Measurements from ENCODE around the gene DIDO1. TPM values are rescaled to one million over a fixed set of nuclear protein-coding genes. Genes with fewer than 3 reads are reported as not detected.

The DIDO1 gene
- polyA plus RNA-seq, 2 donors = 17.3 TPM

DNA sequence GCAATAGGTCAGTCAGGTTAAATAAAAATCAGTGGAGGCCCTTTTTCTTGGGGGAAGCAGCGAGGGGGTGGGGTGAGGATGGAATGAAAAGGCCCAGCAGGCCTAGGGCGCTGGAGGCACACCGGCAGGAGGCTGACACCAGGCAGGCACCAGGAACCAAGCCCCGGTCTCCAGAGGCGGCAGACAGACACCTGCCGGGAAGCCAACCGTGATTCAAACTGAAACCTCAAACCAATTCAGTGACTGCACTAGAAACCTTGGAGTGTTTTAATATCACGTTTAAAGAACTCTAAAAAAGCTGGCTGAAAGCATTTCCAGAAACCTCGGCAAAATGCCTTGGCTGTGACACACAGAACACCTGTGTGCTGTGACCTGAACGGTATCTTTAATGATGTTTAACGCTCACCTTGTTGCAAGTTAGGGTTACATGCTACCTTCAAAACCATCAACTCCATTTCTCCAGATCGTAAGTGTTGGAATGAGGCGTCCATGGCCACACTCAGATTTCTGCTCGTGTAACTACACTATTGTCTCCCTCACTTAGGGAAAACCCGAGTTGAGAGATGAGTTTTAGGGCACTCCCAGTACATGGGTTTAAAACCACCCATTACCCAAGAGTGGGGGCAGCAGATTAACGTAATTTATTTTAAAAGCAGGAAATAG, 27.2 kb downstream of the DIDO1 start:
- H3K4me3 ChIP-seq (ENCODE audit: low read depth in 1 of 2, low read length in 2 of 2) = no peak overlapping the region
- WGBS, 2 donors = 27 to 29% methylated on average over 16 of the region's 16 CpGs
- peaks cover 17 to 30% of the 10 kb centered on the region in 2 donors for H3K36me3 ChIP-seq (ENCODE audit: control insufficient read depth in 2 of 2, insufficient read depth in 2 of 2, low read length in 1 of 2)
- H3K27ac ChIP-seq (ENCODE audit: low read depth in 2 of 2, low read length in 1 of 2) = no peak overlapping the region
- peaks cover 6 to 16% of the 10 kb centered on the region in 2 donors for H3K4me1 ChIP-seq (ENCODE audit: control insufficient read depth in 2 of 2, insufficient read depth in 2 of 2, low read length in 1 of 2)
- H3K27me3 ChIP-seq (ENCODE audit: control insufficient read depth in 1 of 2, insufficient read depth in 2 of 2, low read length in 2 of 2) = no peaks in the 10 kb centered on the region
- no peaks in the 10 kb centered on the region for H3K9me3 ChIP-seq (ENCODE audit: control insufficient read depth in 2 of 2, insufficient read depth in 1 of 2, low read depth in 1 of 2, low read length in 1 of 2)

DNA sequence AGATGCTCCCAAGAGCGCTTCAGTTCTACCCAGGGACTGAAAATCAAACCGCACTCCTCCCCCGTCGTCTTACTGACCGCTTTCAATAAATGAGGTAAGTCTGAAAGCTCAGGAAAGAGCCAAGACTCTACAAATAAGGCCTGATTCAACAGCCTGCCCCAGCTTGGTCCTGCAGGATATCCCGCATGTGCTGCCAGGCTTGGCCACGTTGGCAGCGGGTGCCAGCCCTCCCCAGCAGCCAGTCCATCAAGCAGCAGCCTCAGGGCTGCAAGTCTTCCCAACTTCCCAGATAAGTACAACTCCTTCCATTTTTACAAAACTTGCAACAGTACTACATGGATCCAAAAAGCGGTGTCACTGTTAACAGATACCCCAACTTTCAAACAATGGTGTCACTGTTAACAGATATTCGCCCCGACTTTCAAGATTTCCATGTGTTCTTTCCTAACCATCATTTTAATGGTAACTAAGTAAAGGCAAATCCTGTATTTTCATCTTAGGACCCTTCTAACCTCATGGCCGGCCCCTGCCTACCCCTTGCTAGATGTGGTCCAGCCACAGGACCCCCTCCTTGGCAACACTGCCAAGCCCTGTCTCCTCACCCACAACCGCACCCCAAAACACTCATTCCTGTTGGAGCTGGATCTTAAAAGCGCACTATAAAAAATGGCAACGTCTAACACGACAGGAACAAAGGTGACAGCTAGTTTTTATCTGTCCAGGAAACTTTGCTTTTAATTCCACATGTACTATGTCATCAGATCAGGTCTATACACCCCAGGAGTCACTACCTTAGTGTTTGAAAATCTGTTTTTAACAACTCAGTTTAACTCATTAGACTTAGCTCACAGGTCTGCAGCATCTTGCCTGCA, 28.0 kb downstream of the DIDO1 start:
- H3K27me3 ChIP-seq (ENCODE audit: control insufficient read depth in 1 of 2, insufficient read depth in 2 of 2, low read length in 2 of 2) = no peaks in the 10 kb centered on the region
- H3K27ac ChIP-seq (ENCODE audit: low read depth in 2 of 2, low read length in 1 of 2) = no peak overlapping the region
- H3K9me3 ChIP-seq (ENCODE audit: control insufficient read depth in 2 of 2, insufficient read depth in 1 of 2, low read depth in 1 of 2, low read length in 1 of 2) = no peaks in the 10 kb centered on the region
- peaks cover 6 to 16% of the 10 kb centered on the region in 2 donors for H3K4me1 ChIP-seq (ENCODE audit: control insufficient read depth in 2 of 2, insufficient read depth in 2 of 2, low read length in 1 of 2)
- 68 to 77% methylated on average over 16 of the region's 16 CpGs for WGBS, 2 donors
- H3K36me3 ChIP-seq (ENCODE audit: control insufficient read depth in 2 of 2, insufficient read depth in 2 of 2, low read length in 1 of 2) = peaks cover 15 to 33% of the 10 kb centered on the region in 2 donors
- H3K4me3 ChIP-seq (ENCODE audit: low read depth in 1 of 2, low read length in 2 of 2) = no peak overlapping the region

DNA sequence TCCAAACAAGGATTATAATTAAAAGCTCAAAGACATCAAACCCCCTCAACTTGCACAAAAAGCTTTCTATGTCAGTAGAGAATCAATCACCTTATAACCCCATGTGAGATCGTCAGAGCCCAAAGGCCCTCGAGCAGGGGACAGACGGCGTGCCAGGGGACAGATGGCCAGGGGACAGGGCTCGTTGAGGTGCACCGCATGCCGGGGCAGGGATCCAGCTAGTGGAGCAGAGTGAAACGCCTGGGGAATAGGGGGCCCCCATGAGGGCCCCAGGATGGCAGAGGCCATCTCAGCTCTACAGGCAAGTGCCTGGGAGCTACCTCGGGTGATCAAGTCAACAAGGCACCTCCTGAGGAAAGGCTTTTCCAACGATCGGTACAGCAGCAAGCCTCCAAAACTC, 28.6 kb downstream of the DIDO1 start:
- H3K36me3 ChIP-seq (ENCODE audit: control insufficient read depth in 2 of 2, insufficient read depth in 2 of 2, low read length in 1 of 2) = peaks cover 12 to 31% of the 10 kb centered on the region in 2 donors

DNA sequence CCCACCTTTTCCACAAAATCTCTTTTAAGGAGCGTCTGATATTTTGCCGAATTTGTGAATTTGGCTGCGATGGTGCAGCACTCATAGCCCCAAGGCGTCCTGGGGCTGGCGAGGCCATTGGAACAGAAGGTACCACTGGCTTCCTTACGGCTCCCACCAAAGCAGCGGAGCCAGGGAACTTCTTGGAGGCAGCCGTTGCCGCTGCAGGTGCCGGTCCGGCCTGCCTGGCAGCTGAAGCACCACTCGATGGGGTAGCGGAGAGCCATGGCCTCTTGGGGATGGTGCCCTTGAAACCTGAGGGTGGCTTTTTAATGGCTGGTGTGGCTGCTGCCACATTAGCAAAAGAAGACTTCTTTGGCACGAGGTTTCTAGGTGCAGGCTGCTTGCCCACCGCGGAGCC, 29.8 kb downstream of the DIDO1 start:
- WGBS, 2 donors = 92 to 94% methylated on average over 16 of the region's 16 CpGs
- Histone ChIP-seq H3K4me1 (ENCODE audit: control insufficient read depth in 2 of 2, insufficient read depth in 2 of 2, low read length in 1 of 2) (peaks cover 6 to 13% of the 10 kb centered on the region in 2 donors), H3K9me3 (ENCODE audit: control insufficient read depth in 2 of 2, insufficient read depth in 1 of 2, low read depth in 1 of 2, low read length in 1 of 2) (no peaks in the 10 kb centered on the region), H3K4me3 (ENCODE audit: low read depth in 1 of 2, low read length in 2 of 2) (no peak overlapping the region), H3K27me3 (ENCODE audit: control insufficient read depth in 1 of 2, insufficient read depth in 2 of 2, low read length in 2 of 2) (no peaks in the 10 kb centered on the region), H3K36me3 (ENCODE audit: control insufficient read depth in 2 of 2, insufficient read depth in 2 of 2, low read length in 1 of 2) (peaks cover 16 to 36% of the 10 kb centered on the region in 2 donors), H3K27ac (ENCODE audit: low read depth in 2 of 2, low read length in 1 of 2) (no peak overlapping the region)

More for the DNA sequence above, 28.6 kb downstream of the DIDO1 start:
- no peaks in the 10 kb centered on the region for H3K27me3 ChIP-seq (ENCODE audit: control insufficient read depth in 1 of 2, insufficient read depth in 2 of 2, low read length in 2 of 2)
- H3K27ac ChIP-seq (ENCODE audit: low read depth in 2 of 2, low read length in 1 of 2) = no peak overlapping the region
- no peak overlapping the region for H3K4me3 ChIP-seq (ENCODE audit: low read depth in 1 of 2, low read length in 2 of 2)
- no peaks in the 10 kb centered on the region for H3K9me3 ChIP-seq (ENCODE audit: control insufficient read depth in 2 of 2, insufficient read depth in 1 of 2, low read depth in 1 of 2, low read length in 1 of 2)
- WGBS, 2 donors = 52 to 70% methylated on average over 11 of the region's 11 CpGs
- H3K4me1 ChIP-seq (ENCODE audit: control insufficient read depth in 2 of 2, insufficient read depth in 2 of 2, low read length in 1 of 2) = peaks cover 6 to 13% of the 10 kb centered on the region in 2 donors

DNA sequence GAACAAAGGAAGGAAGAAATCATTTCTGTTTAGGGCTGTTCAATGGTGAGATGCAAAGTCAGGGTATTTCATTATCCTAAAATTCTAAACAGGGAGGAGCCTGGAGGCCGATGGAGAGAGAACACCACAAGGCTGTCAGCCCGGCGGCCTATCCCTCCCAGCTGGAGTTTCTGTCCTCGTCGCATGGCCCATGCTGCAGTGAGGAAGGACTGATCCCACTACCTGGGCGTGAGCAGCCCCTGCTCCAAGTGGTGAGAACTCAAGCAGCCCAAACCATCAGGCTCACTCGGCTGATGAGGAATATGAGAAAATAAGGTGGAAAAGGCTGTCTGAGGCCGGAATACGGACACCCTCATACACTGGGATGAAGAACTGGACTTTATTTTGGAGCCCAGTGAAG, 30.8 kb downstream of the DIDO1 start:
- Histone ChIP-seq H3K4me3 (ENCODE audit: low read depth in 1 of 2, low read length in 2 of 2) (no peak overlapping the region), H3K9me3 (ENCODE audit: control insufficient read depth in 2 of 2, insufficient read depth in 1 of 2, low read depth in 1 of 2, low read length in 1 of 2) (no peaks in the 10 kb centered on the region), H3K27me3 (ENCODE audit: control insufficient read depth in 1 of 2, insufficient read depth in 2 of 2, low read length in 2 of 2) (no peaks in the 10 kb centered on the region), H3K36me3 (ENCODE audit: control insufficient read depth in 2 of 2, insufficient read depth in 2 of 2, low read length in 1 of 2) (peaks cover 20 to 45% of the 10 kb centered on the region in 2 donors), H3K4me1 (ENCODE audit: control insufficient read depth in 2 of 2, insufficient read depth in 2 of 2, low read length in 1 of 2) (peaks cover 6 to 11% of the 10 kb centered on the region in 2 donors), H3K27ac (ENCODE audit: low read depth in 2 of 2, low read length in 1 of 2) (no peak overlapping the region)
- WGBS, 2 donors = 90 to 93% methylated on average over 9 of the region's 9 CpGs

DNA sequence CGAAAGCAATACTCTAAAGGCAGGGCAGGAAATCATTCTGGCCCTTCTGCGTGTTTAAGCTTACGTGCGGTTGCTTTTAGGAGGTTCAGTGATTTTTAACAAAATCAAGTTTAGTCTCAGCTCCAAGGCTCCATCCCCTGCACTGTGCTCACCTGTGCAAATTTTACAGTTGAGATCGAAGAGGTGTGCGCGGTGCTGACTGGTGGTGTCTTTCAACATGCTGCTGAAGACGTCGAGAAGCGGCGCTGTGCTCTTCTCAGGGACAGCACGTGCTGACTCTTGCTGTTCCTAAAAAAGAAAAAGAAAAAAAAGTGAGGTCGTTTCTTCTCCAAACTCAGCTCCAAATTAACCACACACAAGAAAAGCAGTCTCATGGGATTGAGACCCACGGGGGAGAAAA, 32.0 kb downstream of the DIDO1 start:
- Histone ChIP-seq H3K9me3 (ENCODE audit: control insufficient read depth in 2 of 2, insufficient read depth in 1 of 2, low read depth in 1 of 2, low read length in 1 of 2) (no peaks in the 10 kb centered on the region), H3K27ac (ENCODE audit: low read depth in 2 of 2, low read length in 1 of 2) (no peak overlapping the region), H3K36me3 (ENCODE audit: control insufficient read depth in 2 of 2, insufficient read depth in 2 of 2, low read length in 1 of 2) (peaks cover 22 to 51% of the 10 kb centered on the region in 2 donors), H3K4me1 (ENCODE audit: control insufficient read depth in 2 of 2, insufficient read depth in 2 of 2, low read length in 1 of 2) (peaks cover 2 to 5% of the 10 kb centered on the region in 2 donors), H3K4me3 (ENCODE audit: low read depth in 1 of 2, low read length in 2 of 2) (no peak overlapping the region), H3K27me3 (ENCODE audit: control insufficient read depth in 1 of 2, insufficient read depth in 2 of 2, low read length in 2 of 2) (no peaks in the 10 kb centered on the region)
- 90 to 91% methylated on average over 14 of the region's 14 CpGs for WGBS, 2 donors

DNA sequence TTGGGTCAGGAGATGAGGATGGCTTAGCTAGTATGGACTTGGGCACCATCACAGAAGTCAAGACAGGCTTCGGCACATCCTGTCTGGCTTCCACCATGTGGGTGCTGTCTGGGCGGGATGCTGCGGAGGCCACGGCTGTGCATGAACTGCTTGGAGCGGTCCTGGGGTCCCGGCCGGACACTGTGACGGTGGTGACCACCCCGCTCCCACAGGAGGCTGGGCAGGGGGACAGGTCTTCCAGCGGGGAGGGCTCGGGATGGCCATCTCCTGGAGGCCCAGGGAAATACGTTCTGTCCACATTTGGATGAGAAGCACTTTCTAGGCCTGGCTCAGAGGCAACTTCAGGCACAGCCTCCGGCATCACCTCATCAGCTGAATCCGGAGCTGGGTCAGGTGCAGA, 32.6 kb downstream of the DIDO1 start:
- Histone ChIP-seq H3K27me3 (ENCODE audit: control insufficient read depth in 1 of 2, insufficient read depth in 2 of 2, low read length in 2 of 2) (no peaks in the 10 kb centered on the region), H3K4me3 (ENCODE audit: low read depth in 1 of 2, low read length in 2 of 2) (no peak overlapping the region), H3K9me3 (ENCODE audit: control insufficient read depth in 2 of 2, insufficient read depth in 1 of 2, low read depth in 1 of 2, low read length in 1 of 2) (no peaks in the 10 kb centered on the region), H3K4me1 (ENCODE audit: control insufficient read depth in 2 of 2, insufficient read depth in 2 of 2, low read length in 1 of 2) (peaks cover 0 to 2% of the 10 kb centered on the region in 2 donors), H3K27ac (ENCODE audit: low read depth in 2 of 2, low read length in 1 of 2) (no peak overlapping the region), H3K36me3 (ENCODE audit: control insufficient read depth in 2 of 2, insufficient read depth in 2 of 2, low read length in 1 of 2) (peaks cover 26 to 55% of the 10 kb centered on the region in 2 donors)
- WGBS, 2 donors = 92 to 95% methylated on average over 14 of the region's 14 CpGs

DNA sequence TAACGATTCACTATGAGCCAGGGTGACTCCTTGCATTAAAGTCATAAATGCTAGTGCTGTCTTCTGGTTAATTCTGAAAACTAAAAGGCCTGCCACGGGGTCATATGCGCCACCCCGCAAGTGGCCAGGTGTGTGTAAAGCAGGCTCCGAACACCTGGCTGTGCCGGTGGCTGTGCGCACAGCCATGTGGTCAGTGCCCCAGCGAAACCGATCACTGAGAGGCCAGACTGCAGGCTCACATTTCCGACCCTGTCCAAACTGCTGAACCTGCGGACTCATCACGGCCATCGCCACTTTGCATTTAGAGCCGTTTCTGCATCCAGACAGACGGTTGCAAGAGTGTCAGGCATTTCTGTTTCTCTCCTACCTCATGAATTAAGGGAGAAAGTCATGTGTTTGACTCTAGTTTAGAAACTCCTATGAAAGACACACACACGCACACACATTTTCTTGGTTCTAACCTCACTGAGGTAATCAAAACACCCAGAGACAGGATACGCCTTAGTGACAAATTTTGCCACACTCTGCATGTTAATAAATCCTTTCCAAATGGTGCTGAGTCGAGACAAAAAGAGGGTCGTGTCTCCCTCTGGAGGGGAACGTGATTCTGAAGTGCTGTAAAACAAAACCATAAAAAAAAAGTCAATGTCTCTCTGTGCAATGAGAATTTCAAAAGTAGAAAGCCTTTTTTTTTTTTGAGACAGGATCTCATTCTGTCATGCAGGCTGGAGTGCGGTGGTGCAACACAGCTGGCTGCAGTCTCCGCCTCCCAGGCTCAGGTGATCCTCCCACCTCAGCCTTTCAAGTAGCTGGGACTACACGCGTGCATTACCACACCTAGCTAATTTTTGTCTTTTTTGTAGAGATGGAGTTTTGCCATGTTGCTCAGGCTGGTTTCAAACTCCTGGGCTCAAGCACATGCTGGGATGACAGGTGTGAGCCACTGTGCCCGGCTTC, 33.7 kb downstream of the DIDO1 start:
- 90 to 91% methylated on average over 25 of the region's 25 CpGs for WGBS, 2 donors
- Histone ChIP-seq H3K36me3 (ENCODE audit: control insufficient read depth in 2 of 2, insufficient read depth in 2 of 2, low read length in 1 of 2) (peaks cover 34 to 66% of the 10 kb centered on the region in 2 donors), H3K9me3 (ENCODE audit: control insufficient read depth in 2 of 2, insufficient read depth in 1 of 2, low read depth in 1 of 2, low read length in 1 of 2) (no peaks in the 10 kb centered on the region), H3K27me3 (ENCODE audit: control insufficient read depth in 1 of 2, insufficient read depth in 2 of 2, low read length in 2 of 2) (no peaks in the 10 kb centered on the region), H3K4me3 (ENCODE audit: low read depth in 1 of 2, low read length in 2 of 2) (no peak overlapping the region), H3K4me1 (ENCODE audit: control insufficient read depth in 2 of 2, insufficient read depth in 2 of 2, low read length in 1 of 2) (peaks cover under 1 to 2% of the 10 kb centered on the region in 2 donors), H3K27ac (ENCODE audit: low read depth in 2 of 2, low read length in 1 of 2) (no peak overlapping the region)

DNA sequence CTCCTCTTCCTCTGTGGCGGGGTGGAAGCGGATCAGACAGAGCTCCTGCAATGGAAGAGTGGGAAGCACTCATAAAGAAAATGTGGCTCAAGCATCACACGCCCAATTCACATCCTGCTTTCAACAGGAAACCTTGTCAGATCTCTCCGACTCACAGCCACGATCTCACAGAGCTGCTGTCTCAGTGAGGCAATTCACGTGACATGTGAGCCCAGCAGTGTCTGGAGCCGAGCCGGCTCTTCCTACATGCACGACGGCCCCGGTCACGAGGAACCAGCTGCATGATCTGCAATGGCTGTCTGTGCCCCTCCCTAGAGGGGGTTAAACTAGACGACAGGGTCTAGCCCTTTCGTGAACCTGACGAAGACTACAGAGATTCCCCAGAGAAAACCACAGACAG, 35.2 kb downstream of the DIDO1 start:
- H3K27ac ChIP-seq (ENCODE audit: low read depth in 2 of 2, low read length in 1 of 2) = no peak overlapping the region
- H3K4me3 ChIP-seq (ENCODE audit: low read depth in 1 of 2, low read length in 2 of 2) = no peak overlapping the region
- H3K4me1 ChIP-seq (ENCODE audit: control insufficient read depth in 2 of 2, insufficient read depth in 2 of 2, low read length in 1 of 2) = peaks cover 0 to 3% of the 10 kb centered on the region in 2 donors
- peaks cover 38 to 71% of the 10 kb centered on the region in 2 donors for H3K36me3 ChIP-seq (ENCODE audit: control insufficient read depth in 2 of 2, insufficient read depth in 2 of 2, low read length in 1 of 2)
- WGBS, 2 donors = 85 to 87% methylated on average over 15 of the region's 15 CpGs
- H3K27me3 ChIP-seq (ENCODE audit: control insufficient read depth in 1 of 2, insufficient read depth in 2 of 2, low read length in 2 of 2) = no peaks in the 10 kb centered on the region
- no peaks in the 10 kb centered on the region for H3K9me3 ChIP-seq (ENCODE audit: control insufficient read depth in 2 of 2, insufficient read depth in 1 of 2, low read depth in 1 of 2, low read length in 1 of 2)

Data from esophagus (tissue), 2 donors.